NCI-H446 treated with DMSO at 0.1 percent for 48 hours (cell line): ENCODE results near the gene CAP1.
"Not testable (repeated sequence)": the region's sequence is repeated elsewhere in the genome, so short reads cannot be mapped to it uniquely, and the experiment has no call there.

Source experiments
- DNase-seq: peaks from one replicate; lab custom pipeline; 2025; lab: John Stamatoyannopoulos, UW

The CAP1 gene

DNA sequence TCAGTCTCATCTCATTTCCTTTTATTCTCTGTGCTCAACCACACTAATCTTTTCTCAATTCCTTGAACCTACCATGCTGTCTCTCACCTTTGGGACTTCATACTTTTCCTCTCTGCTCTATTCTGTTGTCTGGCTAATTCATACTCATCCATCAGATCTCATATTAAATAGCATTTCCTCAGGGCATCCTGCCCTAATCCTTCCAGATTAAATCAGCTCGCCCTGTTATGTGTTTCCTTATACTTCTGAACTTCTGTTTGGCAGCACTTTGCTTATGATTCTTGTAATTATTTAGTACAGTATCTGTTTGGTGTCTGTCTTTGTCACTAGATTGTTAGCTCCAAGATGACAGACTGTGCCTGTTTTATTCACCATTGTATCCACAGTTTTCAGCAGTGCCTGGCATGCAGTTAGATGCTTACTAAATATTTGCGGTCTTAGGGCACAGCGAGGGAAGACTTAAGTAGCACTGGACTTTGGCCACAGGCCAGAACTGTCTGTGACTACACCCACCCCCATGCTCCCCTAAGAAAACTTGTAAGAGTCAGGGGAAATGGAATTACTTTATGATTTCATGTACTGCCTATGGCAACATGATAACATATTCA is 9.9 kb upstream of the CAP1 start:
- DNase-seq, result no peak

- DNase-seq, result peak; percentile 46
Observed at GRCh38 chr1:40032240-40032891, 8.2 kb upstream of the CAP1 start.

GRCh38 chr1:40034869-40035268 is 5.7 kb upstream of the CAP1 start:
- DNase-seq, result no peak

GRCh38 chr1:40036574-40036973 is 4.0 kb upstream of the CAP1 start:
- peak; percentile 91 for DNase-seq

GRCh38 chr1:40037254-40037653 is 3.3 kb upstream of the CAP1 start:
- not testable (repeated sequence) for DNase-seq

DNA sequence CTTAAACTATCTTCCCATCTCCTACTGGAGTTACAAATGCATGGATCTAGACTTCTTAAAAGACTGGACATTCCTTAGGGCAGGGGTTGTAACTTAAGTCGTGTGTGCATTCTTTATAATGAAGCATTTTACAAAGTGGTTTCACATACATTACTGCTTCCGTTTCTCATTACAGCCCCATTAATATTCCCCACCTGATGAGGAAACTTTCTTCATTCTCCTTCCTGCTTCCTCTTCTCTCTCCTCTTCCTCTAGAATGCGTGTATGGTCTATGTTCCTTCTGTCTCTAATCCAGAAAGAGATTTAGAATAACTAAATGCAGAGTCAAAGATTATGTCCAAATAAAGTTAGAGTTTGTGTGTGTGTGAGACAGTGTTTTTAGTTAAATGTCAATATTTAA is 1.8 kb upstream of the CAP1 start:
- no peak for DNase-seq

DNA sequence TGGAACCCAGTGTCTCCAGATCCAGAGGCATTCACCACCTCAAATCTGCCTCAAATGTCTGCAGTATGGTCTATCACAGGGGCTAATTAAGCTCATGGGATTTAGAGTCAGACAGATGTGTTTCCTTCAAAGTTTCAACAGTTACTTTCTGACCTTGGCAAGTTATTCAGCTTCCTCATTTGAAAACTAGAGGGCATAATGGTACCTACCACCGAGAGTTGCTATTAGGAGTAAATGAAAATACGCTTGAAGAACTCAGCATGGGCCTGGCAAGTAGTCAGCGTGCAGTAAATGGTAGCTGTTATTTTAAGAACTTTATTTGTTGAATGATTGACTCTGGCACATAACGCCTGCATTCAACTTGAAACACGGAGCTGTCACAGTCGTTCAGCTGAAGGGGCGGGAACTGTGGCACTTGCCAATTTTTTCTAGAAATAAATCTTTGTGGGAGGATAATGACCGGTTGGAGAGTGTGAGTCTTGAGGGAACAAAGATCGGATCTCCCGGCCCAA is 1.2 kb upstream of the CAP1 start:
- peak; percentile 90 for DNase-seq

GRCh38 chr1:40039757-40040510 is 595 bp upstream of the CAP1 start:
- peak; percentile 66 for DNase-seq

- no peak for DNase-seq
Observed at GRCh38 chr1:40041466-40041838, 923 bp downstream of the CAP1 start.

DNA sequence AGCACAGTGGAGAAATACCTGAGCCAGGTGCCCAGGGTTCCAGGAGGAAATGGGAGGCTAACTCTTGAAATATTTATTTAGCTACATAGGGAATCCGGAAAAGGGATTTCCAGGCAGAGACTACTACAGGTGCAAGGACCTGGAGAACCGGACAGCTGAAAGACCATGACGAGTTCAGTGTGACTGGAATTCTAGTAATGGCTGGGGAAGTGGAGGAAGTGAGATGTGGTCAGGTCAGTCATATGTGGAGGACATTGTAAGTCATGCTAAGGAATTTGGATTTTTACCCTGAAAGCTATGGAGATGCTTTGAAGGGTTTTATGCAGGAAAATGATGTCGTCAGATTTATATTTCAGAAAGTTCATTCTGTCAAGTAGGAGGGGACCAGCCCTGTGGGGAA is 1.8 kb downstream of the CAP1 start:
- no peak for DNase-seq

GRCh38 chr1:40044110-40044509 is 3.6 kb downstream of the CAP1 start:
- DNase-seq, result no peak

DNA sequence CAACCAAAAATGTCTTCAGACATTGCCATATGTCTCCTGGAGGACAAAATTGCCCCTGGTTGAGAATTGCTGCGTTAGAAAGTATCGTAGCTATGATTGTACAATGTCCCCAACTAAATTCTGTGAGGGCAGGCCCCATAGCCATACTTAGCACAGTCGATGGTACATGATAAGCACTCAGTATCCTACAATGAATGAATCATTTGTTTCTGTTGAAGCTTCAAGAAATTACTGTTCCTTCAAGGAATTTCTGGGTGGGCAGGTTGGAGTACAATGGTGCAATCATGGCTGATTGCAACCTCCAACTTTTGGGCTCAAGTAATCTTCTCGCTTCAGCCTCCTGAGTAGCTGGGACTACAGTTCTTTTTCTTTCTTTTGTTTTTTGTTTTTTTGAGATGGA is 4.7 kb downstream of the CAP1 start:
- no peak for DNase-seq

GRCh38 chr1:40045766-40046165 is 5.2 kb downstream of the CAP1 start:
- no peak for DNase-seq

DNA sequence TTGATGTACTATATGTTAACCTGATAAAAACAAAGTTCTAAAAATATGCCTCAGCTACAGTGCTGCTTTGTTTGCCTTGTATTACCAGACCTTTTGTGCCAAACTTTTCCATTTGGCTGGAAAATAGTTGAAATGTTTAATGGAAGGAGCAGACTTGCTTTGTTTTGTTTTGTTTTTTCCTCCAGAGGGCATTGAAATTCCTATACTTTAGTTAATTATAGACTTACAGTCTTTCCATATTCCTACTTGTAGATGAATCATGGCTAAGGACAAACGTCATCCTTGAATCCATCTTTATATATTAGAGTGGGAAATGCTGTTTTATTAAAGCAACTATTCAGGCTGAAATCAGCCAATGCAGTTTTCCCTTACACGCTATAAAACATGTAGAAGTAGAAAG is 6.7 kb downstream of the CAP1 start:
- DNase-seq, result no peak

- DNase-seq, result no peak
Observed at GRCh38 chr1:40047769-40048168, 7.2 kb downstream of the CAP1 start.

DNA sequence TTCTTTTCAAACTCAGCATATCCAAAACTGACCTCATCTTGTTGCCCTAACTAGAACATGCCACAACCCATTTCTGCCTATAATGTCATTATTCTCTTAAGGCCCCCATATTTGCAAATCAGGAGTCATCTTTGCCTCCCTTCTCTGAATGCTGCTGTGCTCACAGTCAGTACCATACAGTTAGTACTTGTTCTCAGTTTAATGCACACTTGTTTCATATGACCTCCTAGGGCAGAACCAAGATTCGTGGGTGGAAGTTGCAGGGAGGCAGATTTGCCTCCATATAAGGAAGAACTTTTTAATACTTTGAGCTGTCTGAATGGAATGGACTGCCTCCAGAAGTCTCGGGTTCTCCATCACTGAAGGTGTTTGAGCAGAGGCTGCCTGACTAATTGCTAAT is 9.2 kb downstream of the CAP1 start:
- no peak for DNase-seq

GRCh38 chr1:40050863-40051262 is 10.3 kb downstream of the CAP1 start:
- DNase-seq, result no peak

DNA sequence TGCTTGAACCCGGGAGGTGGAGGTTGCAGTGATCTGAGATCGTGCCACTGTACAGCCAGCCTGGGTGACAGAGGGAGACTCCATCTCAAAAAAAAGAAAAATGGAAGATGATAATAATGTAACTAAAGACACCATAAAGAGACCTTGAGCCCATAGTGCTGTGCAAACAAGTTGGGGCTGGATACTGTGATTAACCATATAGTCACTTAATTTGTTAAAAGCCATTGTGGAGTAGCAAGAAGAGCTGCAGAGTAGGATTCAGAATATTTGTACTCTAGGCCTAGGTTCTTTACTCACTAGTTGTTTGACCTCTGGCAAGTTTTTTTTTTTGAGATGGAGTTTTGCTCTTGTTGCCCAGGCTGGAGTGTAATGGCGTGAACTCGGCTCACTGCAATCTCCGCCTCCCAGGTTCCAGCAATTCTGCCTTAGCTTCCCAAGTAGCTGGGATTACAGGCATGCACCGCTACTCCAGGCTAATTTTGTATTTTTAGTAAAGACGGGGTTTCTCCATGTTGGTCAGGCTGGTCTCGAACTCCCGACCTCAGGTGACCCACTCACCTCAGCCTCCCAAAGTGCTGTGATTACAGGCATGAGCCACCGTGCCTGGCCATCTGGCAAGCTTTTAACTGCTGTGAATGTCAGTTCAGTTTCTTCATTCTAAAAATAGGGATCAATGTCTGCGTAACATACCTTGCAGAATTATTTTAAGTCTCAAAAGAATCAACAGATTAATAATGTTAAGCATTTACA is 12.8 kb downstream of the CAP1 start:
- DNase-seq, result no peak

DNA sequence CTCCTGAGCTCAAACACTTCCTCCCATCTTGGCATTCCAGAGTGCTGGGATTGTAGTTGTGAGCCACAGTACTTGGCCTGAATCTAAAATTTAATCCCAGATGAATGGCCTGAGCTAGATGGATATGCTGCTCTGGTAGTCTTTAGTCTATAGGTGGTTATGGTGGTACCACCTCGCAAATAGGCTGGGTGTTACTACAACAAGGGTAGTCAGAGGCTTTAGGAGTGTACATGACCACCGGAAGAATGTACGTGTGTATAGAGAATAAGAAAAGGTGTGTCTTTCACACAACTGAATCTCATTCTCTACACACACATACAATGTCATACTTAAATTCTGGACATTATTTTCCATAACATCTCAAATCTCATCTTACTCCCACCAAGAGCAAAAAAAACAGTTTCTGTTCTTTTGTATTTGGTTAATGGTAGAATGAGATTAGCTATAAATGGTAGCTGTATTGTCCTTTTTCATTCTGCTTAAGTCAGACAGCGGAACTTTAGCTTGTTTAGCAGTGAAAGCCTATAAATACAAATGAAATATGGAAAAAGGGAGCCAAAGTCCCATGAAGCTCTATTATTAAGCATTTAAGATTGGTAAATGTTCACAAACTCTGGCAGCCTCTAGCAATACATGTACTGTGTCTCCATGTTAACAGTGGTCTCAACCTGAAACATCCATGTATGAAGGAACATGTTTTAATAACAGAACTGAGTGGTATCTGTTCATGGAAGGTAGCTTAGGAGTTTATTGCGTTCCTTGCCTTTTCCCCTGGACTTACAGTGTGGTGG is 16.2 kb downstream of the CAP1 start:
- no peak for DNase-seq

DNA sequence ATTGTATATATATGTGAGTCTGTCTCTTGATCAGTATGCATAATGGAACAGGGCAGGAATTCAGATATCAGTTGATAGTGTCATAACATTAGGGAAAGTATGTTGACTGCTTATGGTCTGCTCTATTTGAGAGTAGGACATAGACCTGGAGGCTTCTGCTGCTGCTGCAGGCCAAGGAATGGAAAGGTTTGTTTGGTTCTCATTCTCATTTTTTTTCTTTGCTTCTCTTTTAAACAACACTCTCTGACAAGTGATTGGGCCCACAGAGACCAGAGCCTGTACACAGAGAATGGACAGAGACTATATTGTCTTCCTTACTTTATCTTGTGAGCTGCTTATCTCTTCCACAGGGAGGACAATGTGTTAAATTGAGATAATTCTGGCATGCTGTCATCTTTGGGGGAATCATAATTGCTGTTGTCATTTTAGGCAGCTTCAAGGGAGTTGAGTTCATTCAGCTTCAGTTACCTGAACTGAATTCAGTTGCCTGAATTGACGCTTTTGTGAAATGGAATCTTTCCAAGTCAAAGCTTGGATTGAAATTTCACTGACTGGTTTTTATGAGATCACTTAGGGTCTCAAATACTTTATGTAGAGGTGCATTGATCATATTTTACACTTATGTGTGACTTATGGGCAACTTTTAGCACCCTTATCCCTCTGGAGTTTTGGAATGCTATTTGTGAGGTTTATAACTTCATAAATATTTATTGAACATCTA is 16.9 kb downstream of the CAP1 start:
- DNase-seq, result no peak

GRCh38 chr1:40058097-40058452 is 17.5 kb downstream of the CAP1 start:
- no peak for DNase-seq
